Chondrocyte (in vitro differentiated cells): ENCODE data around the gene MRPL41. TPM values are rescaled to one million over a fixed set of nuclear protein-coding genes. Genes with fewer than 3 reads are reported as not detected.

Source experiments
- DNase-seq: peaks from one replicate; pipeline ENCODE4 v3.0.0; 2021; ENCODE audit warnings: mixed read lengths, low spot score
- H3K27ac Mint-ChIP-seq: one replicate; pipeline ENCODE4 v1.8.0; 2021; ENCODE audit warnings: mild to moderate bottlenecking, moderate library complexity, mixed read lengths; ENCODE audit not compliant: unreplicated experiment
- H3K27me3 Mint-ChIP-seq: 2 replicates; pipeline ENCODE4 v1.8.0; 2021; ENCODE audit warnings: low read depth, mixed read lengths
- H3K36me3 Mint-ChIP-seq: 2 replicates; pipeline ENCODE4 v1.8.0; 2021; ENCODE audit warnings: low read depth, mixed read lengths
- H3K4me1 Mint-ChIP-seq: 2 replicates; pipeline ENCODE4 v1.8.0; 2021; ENCODE audit warnings: low read depth, mild to moderate bottlenecking, mixed read lengths
- H3K4me3 Mint-ChIP-seq: one replicate; pipeline ENCODE4 v1.8.0; 2021; ENCODE audit warnings: mild to moderate bottlenecking, moderate library complexity, mixed read lengths; ENCODE audit not compliant: unreplicated experiment
- H3K9me3 Mint-ChIP-seq: 2 replicates; pipeline ENCODE4 v1.8.0; 2021; ENCODE audit warnings: low read depth, mixed read lengths
- long read RNA-seq: library from polyadenylated mRNA; stranded (forward); transcript quantifications from one replicate; pipeline ENCODE4 v2.0.0, GENCODE V29; 2021
- total RNA-seq: library from RNA; stranded (reverse); gene quantifications from 3 replicates; pipeline ENCODE4 v1.2.1, GENCODE V29; 2021
- TF ChIP-seq, protein P1 (sequence below): fragments of 200-600 bp; sonication (generic); IDR thresholded peaks from 2 replicates; pipeline ENCODE4 v1.5.0; 2021; ENCODE audit warnings: antibody characterized with exemption, mild to moderate bottlenecking, moderate library complexity

MRPL41 gene
- 50.6 to 55.4 TPM (median 53.5 TPM) in 3 replicates for total RNA-seq
- long read RNA-seq, transcript MRPL41-201 (2 exons, 1,262 nt): major isoform, 122 of 126 reads
- long read RNA-seq, partial matches to known transcripts: 4 of 126 reads
- long read RNA-seq, other reads (novel, unspliced or antisense): 0 of 126 reads

DNA sequence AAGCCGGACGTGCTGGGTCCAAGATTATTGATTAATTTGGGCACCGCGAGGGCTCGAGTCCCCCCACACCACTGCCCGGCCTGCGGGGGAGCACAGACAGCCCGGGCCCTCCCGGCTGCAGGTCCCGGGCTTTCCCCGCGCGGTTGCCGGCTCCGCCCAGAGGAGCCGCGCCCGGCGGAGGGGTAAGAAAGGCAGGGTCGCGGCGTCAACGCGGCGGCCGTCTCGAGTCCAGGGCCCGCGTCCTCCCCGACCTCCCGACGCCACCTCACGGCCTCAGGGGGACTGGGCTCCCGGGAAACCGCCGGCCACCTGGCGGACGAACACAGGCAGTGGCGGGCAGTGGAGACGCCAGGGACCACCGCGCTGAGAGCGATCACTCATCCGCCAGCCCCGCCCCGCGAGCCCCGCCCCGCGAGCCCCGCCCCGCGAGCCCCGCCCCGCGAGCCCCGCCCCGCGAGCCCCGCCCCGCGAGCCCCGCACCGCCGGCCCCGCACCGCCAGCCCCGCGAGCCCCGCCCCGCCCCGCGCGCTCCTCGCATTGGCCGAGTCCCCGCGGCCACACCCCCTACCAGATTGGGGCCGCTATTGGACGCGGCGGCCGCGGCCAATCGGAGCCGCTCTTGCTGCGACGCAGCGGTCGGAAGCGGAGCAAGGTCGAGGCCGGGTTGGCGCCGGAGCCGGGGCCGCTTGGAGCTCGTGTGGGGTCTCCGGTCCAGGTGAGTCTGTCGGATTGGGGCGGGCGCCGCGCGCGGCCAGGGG lies at the start of gene MRPL41:
Gene MRPL41 (plus strand): TSS at position 616 of the 758 bp plus-strand sequence. CDS start 203 bp downstream, outside the sequence.
- Mint-ChIP-seq H3K9me3 (no peaks in the 10 kb centered on the region), H3K27me3 (no peaks in the 10 kb centered on the region), H3K36me3 (peaks cover 13% of the 10 kb centered on the region), H3K4me1 (peaks cover 18% of the 10 kb centered on the region), H3K4me3 (peak within 1 kb of the TSS; percentile 81), H3K27ac (peak within 1 kb of the TSS; percentile 77)
- TF ChIP-seq, protein P1, sequence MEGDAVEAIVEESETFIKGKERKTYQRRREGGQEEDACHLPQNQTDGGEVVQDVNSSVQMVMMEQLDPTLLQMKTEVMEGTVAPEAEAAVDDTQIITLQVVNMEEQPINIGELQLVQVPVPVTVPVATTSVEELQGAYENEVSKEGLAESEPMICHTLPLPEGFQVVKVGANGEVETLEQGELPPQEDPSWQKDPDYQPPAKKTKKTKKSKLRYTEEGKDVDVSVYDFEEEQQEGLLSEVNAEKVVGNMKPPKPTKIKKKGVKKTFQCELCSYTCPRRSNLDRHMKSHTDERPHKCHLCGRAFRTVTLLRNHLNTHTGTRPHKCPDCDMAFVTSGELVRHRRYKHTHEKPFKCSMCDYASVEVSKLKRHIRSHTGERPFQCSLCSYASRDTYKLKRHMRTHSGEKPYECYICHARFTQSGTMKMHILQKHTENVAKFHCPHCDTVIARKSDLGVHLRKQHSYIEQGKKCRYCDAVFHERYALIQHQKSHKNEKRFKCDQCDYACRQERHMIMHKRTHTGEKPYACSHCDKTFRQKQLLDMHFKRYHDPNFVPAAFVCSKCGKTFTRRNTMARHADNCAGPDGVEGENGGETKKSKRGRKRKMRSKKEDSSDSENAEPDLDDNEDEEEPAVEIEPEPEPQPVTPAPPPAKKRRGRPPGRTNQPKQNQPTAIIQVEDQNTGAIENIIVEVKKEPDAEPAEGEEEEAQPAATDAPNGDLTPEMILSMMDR: peak; percentile 75
- no peak for DNase-seq

DNA sequence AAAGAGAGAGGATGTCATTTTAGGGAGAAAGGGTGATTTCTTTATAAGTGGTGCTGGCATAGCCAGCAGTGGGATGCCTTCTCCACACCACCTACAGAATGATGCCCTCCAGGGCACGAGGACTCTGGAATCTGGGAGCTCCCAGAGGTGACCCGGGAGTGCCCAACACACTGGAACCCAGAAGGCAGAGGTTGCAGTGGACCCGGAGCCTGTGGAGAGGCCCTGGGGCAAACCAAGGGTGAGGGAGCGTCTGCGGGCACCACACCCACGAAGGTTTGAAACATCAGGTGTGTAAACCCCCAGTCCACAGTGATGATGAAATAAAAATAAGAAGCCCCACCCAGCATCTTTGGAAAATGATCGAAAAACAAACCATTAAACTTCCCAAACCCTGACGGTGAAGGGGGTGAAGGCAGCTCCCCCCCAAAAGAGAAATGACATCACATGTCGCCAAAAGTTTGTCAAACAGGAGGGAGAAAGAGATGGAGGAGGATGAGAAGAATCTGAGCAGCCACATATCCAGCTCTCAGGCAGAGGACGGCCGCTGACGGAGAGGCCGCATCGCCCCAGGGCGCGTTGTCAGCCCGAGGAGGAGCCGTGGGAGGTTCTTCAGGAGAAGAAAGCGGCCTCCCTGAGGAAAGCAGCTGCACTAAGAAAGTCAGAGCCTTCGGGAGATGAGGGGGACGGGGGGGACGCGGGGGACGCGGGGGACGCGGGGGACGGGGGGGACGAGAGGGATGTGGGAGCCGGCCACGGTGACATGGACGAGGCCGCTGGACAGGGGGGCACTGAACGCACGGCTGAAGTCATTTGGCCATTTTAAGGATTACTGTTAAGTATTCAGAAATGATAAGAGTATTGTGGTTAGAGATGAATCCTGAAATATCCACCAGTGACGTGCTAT lies 49.4 kb upstream of the MRPL41 start:
- peak; percentile 61 for DNase-seq
- Mint-ChIP-seq H3K27me3 (no peaks in the 10 kb centered on the region), H3K27ac (peak overlapping the region; percentile 90), H3K4me1 (peaks cover 6% of the 10 kb centered on the region), H3K9me3 (no peaks in the 10 kb centered on the region), H3K4me3 (peak overlapping the region; percentile 9), H3K36me3 (no peaks in the 10 kb centered on the region)
- TF ChIP-seq, protein P1: no peak

DNA sequence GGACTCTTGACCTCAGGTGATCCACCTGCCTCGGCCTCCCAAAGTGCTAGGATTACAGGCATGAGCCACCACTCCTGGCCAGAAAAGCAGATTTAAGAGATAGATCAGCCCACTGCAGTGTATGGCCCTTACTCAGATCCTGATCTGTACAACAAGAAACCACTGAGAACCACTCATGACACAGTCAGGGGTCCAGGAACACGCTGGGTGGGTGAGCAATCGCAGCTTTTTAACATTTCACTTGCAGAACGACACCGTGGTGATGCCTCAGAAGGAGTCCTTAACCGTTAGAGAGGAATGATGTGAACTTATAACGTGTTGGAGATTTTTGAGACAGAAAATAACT lies 47.3 kb upstream of the MRPL41 start:
- H3K27me3 Mint-ChIP-seq: no peaks in the 10 kb centered on the region
- peaks cover 6% of the 10 kb centered on the region for H3K9me3 Mint-ChIP-seq
- H3K36me3 Mint-ChIP-seq: peaks cover 6% of the 10 kb centered on the region
- H3K27ac Mint-ChIP-seq: no peak overlapping the region
- no peak overlapping the region for H3K4me3 Mint-ChIP-seq
- no peak for DNase-seq
- TF ChIP-seq, protein P1: no peak
- peaks cover 6% of the 10 kb centered on the region for H3K4me1 Mint-ChIP-seq

DNA sequence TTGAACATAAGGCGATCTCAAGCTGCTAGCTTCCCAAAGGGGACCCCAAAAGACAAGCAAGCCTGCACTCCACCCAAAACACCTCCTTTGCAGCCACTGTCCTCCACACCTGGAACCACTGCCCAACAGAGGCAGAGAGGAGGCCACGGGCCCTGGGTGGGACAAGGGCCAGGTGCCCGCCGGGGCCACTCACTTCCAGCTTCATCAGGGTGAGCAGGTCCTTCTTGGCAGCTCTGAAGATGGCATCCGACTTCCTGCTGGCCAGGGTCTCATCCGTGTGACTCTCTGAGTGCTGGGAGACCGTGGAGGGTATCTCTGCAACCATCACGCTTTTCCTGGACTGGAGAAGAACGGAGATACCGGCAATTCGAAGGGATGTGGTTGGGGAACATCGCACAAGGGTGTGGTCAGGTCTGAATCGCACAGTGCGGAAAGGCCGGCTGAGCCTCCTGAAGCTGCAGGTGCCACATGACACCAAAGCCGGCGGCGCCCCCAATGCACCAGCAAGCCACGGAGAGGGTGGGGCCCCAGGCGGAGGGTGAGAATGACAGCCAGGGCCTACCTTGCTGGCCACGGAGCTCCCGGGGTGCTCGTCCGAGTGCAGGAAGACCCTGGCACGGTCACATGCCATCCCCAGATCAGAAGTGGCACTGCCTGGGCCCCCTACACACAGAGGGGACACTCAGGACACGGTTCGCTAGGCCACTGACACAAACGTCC lies 46.1 kb upstream of the MRPL41 start:
- Mint-ChIP-seq H3K27ac (no peak overlapping the region), H3K4me3 (no peak overlapping the region), H3K9me3 (peaks cover 8% of the 10 kb centered on the region), H3K4me1 (peaks cover 6% of the 10 kb centered on the region), H3K36me3 (peaks cover 8% of the 10 kb centered on the region), H3K27me3 (no peaks in the 10 kb centered on the region)
- TF ChIP-seq, protein P1: no peak
- no peak for DNase-seq
